K562 (cell line): ENCODE measurements around the gene IGDCC3. TPM values are rescaled to one million over a fixed set of nuclear protein-coding genes. Genes with fewer than 3 reads are reported as not detected.

Source experiments
- ATAC-seq: fragments of 200-7000 bp; cut with Tn5 transposase; 3 replicates; pipeline ENCODE4 v1.9.1; 2020; ENCODE audit warnings: moderate library complexity
- BruUV-seq: library from RNA; stranded (reverse); fragments of 400-500 nt; replicated peaks from 2 replicates; lab custom pipeline; 2021; lab: Mats Ljungman, UMichigan
- CTCF ChIA-PET: fragments of 300-600 bp; formaldehyde crosslinking; extraction: SDS; loops from one replicate; lab custom pipeline; 2021; ENCODE audit warnings: low intra/inter-chr PET ratio; lab: Yijun Ruan, JAX
- POLR2A ChIA-PET: fragments of 300-600, 350-650 bp; sonication (Branson Sonifier 250); formaldehyde crosslinking; extraction: SDS; loops from one replicate; lab custom pipeline; 2021; ENCODE audit warnings: antibody characterized with exemption, inconsistent platforms; lab: Yijun Ruan, JAX
- DNase-seq, 4 experiments: peaks; one replicate each; pipeline versions ENCODE4 v3.0.0 to v3.0.0-alpha.2; 2011 to 2018; ENCODE audit warnings: low spot score in 3 of 4, mixed read lengths in 3 of 4; ENCODE audit errors: extremely low read depth in 1 of 4
- FAIRE-seq: peaks from 2 replicates; lab custom pipeline; 2011; peaks lifted over from hg19 to GRCh38; lab: Jason Lieb, UNC
- H2AFZ ChIP-seq: 2 replicates; pipeline ENCODE4 v1.6.0; 2011; ENCODE audit warnings: low read depth, low read length, control low read depth, inconsistent platforms
- H3K27ac ChIP-seq: fragments of 200-600 bp; 3 replicates; pipeline ENCODE4 v1.8.0; 2011; ENCODE audit warnings: low read depth, mild to moderate bottlenecking, control low read depth, inconsistent platforms, low read length, moderate library complexity, mixed read lengths; ENCODE audit errors: extremely low read depth
- H3K27me3 ChIP-seq, 2 experiments: fragments of 300-600 bp in 1 of 2; 2 replicates in 1 of 2; 3 replicates in 1 of 2; pipeline versions ENCODE4 v1.6.0 to v1.8.0; 2011; ENCODE audit warnings: inconsistent platforms in 2 of 2, low read length in 2 of 2, mild to moderate bottlenecking in 1 of 2, mixed read lengths in 1 of 2, moderate library complexity in 1 of 2; ENCODE audit not compliant: control insufficient read depth in 2 of 2, insufficient read depth in 2 of 2
- H3K36me3 ChIP-seq: fragments of 300-600 bp; 3 replicates; pipeline ENCODE4 v1.8.0; 2011; ENCODE audit warnings: mild to moderate bottlenecking, low read length, inconsistent platforms; ENCODE audit not compliant: control insufficient read depth, insufficient read depth
- H3K4me1 ChIP-seq, 2 experiments: fragments of 200-600 bp in 1 of 2; replicated peaks in 1 of 2; 2 replicates in 1 of 2; 3 replicates in 1 of 2; pipeline versions ENCODE4 v1.5.1 to v1.8.0; 2011; ENCODE audit warnings: inconsistent platforms in 2 of 2, low read length in 2 of 2, mild to moderate bottlenecking in 1 of 2, mixed read lengths in 1 of 2, moderate library complexity in 1 of 2; ENCODE audit not compliant: control insufficient read depth in 2 of 2, insufficient read depth in 2 of 2
- H3K4me2 ChIP-seq: 2 replicates; pipeline ENCODE4 v1.6.1; 2011; ENCODE audit warnings: low read length, control low read depth, inconsistent platforms, mixed read lengths; ENCODE audit not compliant: insufficient read depth
- H3K4me3 ChIP-seq: fragments of 200-600 bp; sonication (generic), shearing (Covaris generic); 2 replicates; pipeline ENCODE4 v1.5.1; 2016; ENCODE audit warnings: control low read depth, inconsistent platforms
- H3K79me2 ChIP-seq: fragments of 200-600 bp; 3 replicates; pipeline ENCODE4 v1.8.0; 2011; ENCODE audit warnings: low read length, inconsistent platforms; ENCODE audit not compliant: control insufficient read depth, insufficient read depth
- H3K9ac ChIP-seq, 2 experiments: 2 replicates each; pipeline versions ENCODE4 v1.6.0 to v1.6.1; 2011; ENCODE audit warnings: low read depth in 2 of 2, low read length in 2 of 2, control low read depth in 1 of 2, inconsistent platforms in 1 of 2, mild to moderate bottlenecking in 1 of 2, mixed read lengths in 1 of 2; ENCODE audit not compliant: insufficient read depth in 1 of 2
- H3K9me1 ChIP-seq: one replicate; pipeline ENCODE4 v1.6.0; 2011; ENCODE audit warnings: inconsistent platforms, mild to moderate bottlenecking, low read length, moderate library complexity; ENCODE audit not compliant: control insufficient read depth, insufficient read depth
- H3K9me3 ChIP-seq: replicated peaks from 2 replicates; pipeline ENCODE4 v1.5.1; 2011; ENCODE audit warnings: low read depth, low read length, inconsistent platforms; ENCODE audit not compliant: control insufficient read depth, insufficient read depth
- H4K20me1 ChIP-seq: replicated peaks from 2 replicates; pipeline ENCODE4 v1.6.1; 2011; ENCODE audit warnings: low read length, inconsistent platforms, mixed read lengths; ENCODE audit not compliant: control insufficient read depth, insufficient read depth
- THRAP3 ChIP-seq: fragments of 450-650 bp; IDR thresholded peaks from 2 replicates; pipeline ENCODE4 v1.6.1; 2016; ENCODE audit warnings: mild to moderate bottlenecking, inconsistent platforms, borderline replicate concordance
- ZBTB9 ChIP-seq: fragments of 450-650 bp; formaldehyde crosslinking; IDR thresholded peaks from 2 replicates; pipeline ENCODE4 v1.4.0; 2020; ENCODE audit warnings: mild to moderate bottlenecking, moderate library complexity
- WGBS: fragments of 100-300 bp; shearing (Covaris generic); methylation state at CpG from one replicate; pipeline ENCODE4 v1.1.6; 2016; ENCODE audit warnings: low coverage, mixed read lengths; ENCODE audit not compliant: insufficient coverage; ENCODE audit errors: missing lambda C conversion rate; 5-methylcytosine and 5-hydroxymethylcytosine counted together
- in situ Hi-C: fragments of 300-500 bp; cut with MboI; formaldehyde crosslinking; loops from 4 replicates; pipeline ENCODE4 v1.15.0; 2018; ENCODE audit warnings: inconsistent platforms, mixed read lengths
- intact Hi-C: fragments of 100-400 bp; cut with micrococcal nuclease; formaldehyde crosslinking; loops from 2 replicates; pipeline ENCODE4 v1.14.2; 2022
- polyA plus RNA-seq, 8 experiments: library from polyadenylated mRNA; depleted of rRNA in 4 of 8; stranded (reverse) in 5 of 8; unstranded in 3 of 8; fragments of >200 nt; fragmentation: Nextera tagmentation in 2 of 8; fragmentation: Illumina TruSeq in 1 of 8; extraction: Ambion mirVana in 2 of 8; extraction: Trizol in 1 of 8; gene quantifications; 2 replicates each; pipeline versions ENCODE4 v1.2.1 to v1.2.3, GENCODE V29; 2011 to 2014; ENCODE audit warnings: inconsistent platforms in 1 of 8, missing spikeins in 1 of 8
- total RNA-seq, 7 experiments: library from RNA; depleted of rRNA in 6 of 7; stranded (reverse); fragments of >200 nt in 6 of 7; fragmentation: Illumina TruSeq in 2 of 7; extraction: Trizol in 2 of 7; gene quantifications; 2 replicates each; pipeline versions ENCODE4 v1.2.1 to v1.2.3, GENCODE V29; 2011 to 2021; ENCODE audit warnings: low replicate concordance in 1 of 7

Gene IGDCC3
- total and polyA plus RNA-seq, 9 of the 15 experiments (the other 6 are each of a cell fraction or from before 2014, with no cell fraction given) = not detected

- intact Hi-C loops = loop anchor here (2.0 to 10.0 kb wide), 2 partner anchors 200 to 350 kb away; partner anchors contain the start of gene CLPX
- ChIA-PET CTCF (interaction anchor here (0.6 to 2.8 kb wide), 8 partner anchors 17 to 653 kb away, joined by 3 to 66 read pairs (median 8); no protein-coding TSS in a partner anchor), POLR2A (interaction anchor here (0.5 to 3.5 kb wide), 4 partner anchors 22 to 309 kb away, joined by 3 to 21 read pairs (median 3); partner anchors contain the start of gene RNU5B-1)
- ATAC-seq = peak; percentile 22
- H3K9me3 ChIP-seq = no peaks in the 10 kb centered on the region
- WGBS = 14% methylated on average over 4 of the region's 4 CpGs
- H3K27me3 ChIP-seq = peaks cover 50 to 66% of the 10 kb centered on the region in 2 experiments
- no TSS peak for BruUV-seq
- in situ Hi-C loops = loop anchor here (5.0 to 10.0 kb wide), 3 partner anchors 62 to 330 kb away; no protein-coding TSS in a partner anchor
- H3K79me2 ChIP-seq = no peaks in the 10 kb centered on the region
- H2AFZ ChIP-seq = peak overlapping the region; percentile 93
- no peak for DNase-seq
- H3K9ac ChIP-seq = peak overlapping the region in 1 of 2 experiments; percentile 28; a peak in 1 of 4 replicates
- H3K27ac ChIP-seq = no peak overlapping the region
- H3K4me2 ChIP-seq = peak overlapping the region; percentile 83
- H3K9me1 ChIP-seq = no peaks in the 10 kb centered on the region
- H3K4me1 ChIP-seq = peaks cover 6 to 15% of the 10 kb centered on the region in 2 experiments; a peak in 4 of 5 replicates
- H3K36me3 ChIP-seq = no peaks in the 10 kb centered on the region
- peaks cover 8% of the 10 kb centered on the region; the same call in 1 of the 2 replicates for H4K20me1 ChIP-seq
- no peak overlapping the region for H3K4me3 ChIP-seq
- no peak for FAIRE-seq
- no peak for TF ChIP-seq THRAP3
- TF ChIP-seq ZBTB9 (CRISPR knock-in tag) = peak; percentile 64; the same call in 1 of the 2 replicates
Observed at GRCh38 chr15:65384505-65384894, 6.7 kb upstream of the IGDCC3 start.
